HG03439 (cell line): ENCODE measurements around the gene CEP164.
"Not testable (repeated sequence)": the region's sequence is repeated elsewhere in the genome, so short reads cannot be mapped to it uniquely, and the experiment has no call there.

Source experiments
- ATAC-seq: cut with Tn5 transposase; IDR thresholded peaks from one replicate; pipeline ENCODE4 v1.9.1; 2021; ENCODE audit warnings: mild to moderate bottlenecking, moderate library complexity; ENCODE audit not compliant: unreplicated experiment

The CEP164 gene

GRCh38 chr11:117303646-117304315 lies 23.9 kb upstream of the CEP164 start:
- ATAC-seq: no peak

- ATAC-seq: no peak
Measured at GRCh38 chr11:117305145-117305544, 22.5 kb upstream of the CEP164 start.

- no peak for ATAC-seq
Measured at GRCh38 chr11:117309310-117309709, 18.3 kb upstream of the CEP164 start.

- no peak for ATAC-seq
Measured at GRCh38 chr11:117313091-117313490, 14.6 kb upstream of the CEP164 start.

GRCh38 chr11:117313828-117314768 lies 13.6 kb upstream of the CEP164 start:
- no peak for ATAC-seq

- no peak for ATAC-seq
Measured at GRCh38 chr11:117314840-117315239, 12.8 kb upstream of the CEP164 start.

- ATAC-seq: no peak
Measured at GRCh38 chr11:117315285-117316196, 12.1 kb upstream of the CEP164 start.

GRCh38 chr11:117316197-117316961 lies 11.3 kb upstream of the CEP164 start, which contains the start of gene BACE1:
Gene BACE1, minus strand, starts transcription at chr11:117316256. Its CDS starts 461 bp downstream, at chr11:117315795.
- no peak for ATAC-seq

GRCh38 chr11:117318738-117319137 lies 8.9 kb upstream of the CEP164 start:
- ATAC-seq: no peak

- no peak for ATAC-seq
Measured at GRCh38 chr11:117319214-117319840, 8.3 kb upstream of the CEP164 start.

GRCh38 chr11:117327255-117327566 lies 443 bp upstream of the CEP164 start:
- not testable (repeated sequence) for ATAC-seq

- no peak for ATAC-seq
Measured at GRCh38 chr11:117328375-117329010, 839 bp downstream of the CEP164 start.

GRCh38 chr11:117332843-117333242 lies 5.2 kb downstream of the CEP164 start:
- no peak for ATAC-seq

- ATAC-seq: no peak
Measured at GRCh38 chr11:117333917-117334316, 6.3 kb downstream of the CEP164 start.

GRCh38 chr11:117334896-117335295 lies 7.2 kb downstream of the CEP164 start:
- no peak for ATAC-seq

- ATAC-seq: no peak
Measured at GRCh38 chr11:117335399-117335798, 7.7 kb downstream of the CEP164 start.

GRCh38 chr11:117337076-117337475 lies 9.4 kb downstream of the CEP164 start:
- no peak for ATAC-seq

- no peak for ATAC-seq
Measured at GRCh38 chr11:117345039-117345438, 17.4 kb downstream of the CEP164 start.

GRCh38 chr11:117354550-117354949 lies 26.9 kb downstream of the CEP164 start:
- ATAC-seq: no peak
